Osteocyte (in vitro differentiated cells): ENCODE results near the gene RPSA. TPM values are rescaled to one million over a fixed set of nuclear protein-coding genes. Genes with fewer than 3 reads are reported as not detected.

Experiments
- DNase-seq: peaks from one replicate; pipeline ENCODE4 v3.0.0; 2021; ENCODE audit warnings: mixed read lengths; ENCODE audit not compliant: unreplicated experiment; ENCODE audit errors: extremely low spot score
- H3K27ac Mint-ChIP-seq: one replicate; pipeline ENCODE4 v1.8.0; 2021; ENCODE audit warnings: mild to moderate bottlenecking, mixed read lengths; ENCODE audit not compliant: unreplicated experiment
- H3K27me3 Mint-ChIP-seq: one replicate; pipeline ENCODE4 v1.8.0; 2021; ENCODE audit warnings: mixed read lengths; ENCODE audit not compliant: unreplicated experiment
- H3K36me3 Mint-ChIP-seq: one replicate; pipeline ENCODE4 v1.8.0; 2021; ENCODE audit warnings: mixed read lengths; ENCODE audit not compliant: unreplicated experiment
- H3K4me1 Mint-ChIP-seq: one replicate; pipeline ENCODE4 v1.8.0; 2021; ENCODE audit warnings: mixed read lengths; ENCODE audit not compliant: unreplicated experiment
- H3K4me3 Mint-ChIP-seq: one replicate; pipeline ENCODE4 v1.8.0; 2021; ENCODE audit warnings: mild to moderate bottlenecking, moderate library complexity, mixed read lengths; ENCODE audit not compliant: unreplicated experiment
- H3K9me3 Mint-ChIP-seq: one replicate; pipeline ENCODE4 v1.8.0; 2021; ENCODE audit warnings: mixed read lengths; ENCODE audit not compliant: unreplicated experiment
- CTCF ChIP-seq: fragments of 200-600 bp; sonication (generic); IDR thresholded peaks from 2 replicates; pipeline ENCODE4 v1.5.0; 2021; ENCODE audit warnings: antibody characterized with exemption, mild to moderate bottlenecking, moderate library complexity
- total RNA-seq: library from RNA; stranded (reverse); gene quantifications from 2 replicates; pipeline ENCODE4 v1.2.1, GENCODE V29; 2021

Gene RPSA
- total RNA-seq, 1 donor from 2014 or later, result 991 TPM

- Mint-ChIP-seq H3K4me3 (no peak overlapping the region), H3K36me3 (peaks cover 12% of the 10 kb centered on the region), H3K4me1 (peaks cover 15% of the 10 kb centered on the region), H3K27me3 (no peaks in the 10 kb centered on the region), H3K27ac (no peak overlapping the region), H3K9me3 (no peaks in the 10 kb centered on the region)
- TF ChIP-seq CTCF, result no peak
- no peak for DNase-seq
These were observed 17.7 kb upstream of the RPSA start for GRCh38 chr3:39388741-39389248.

GRCh38 chr3:39390181-39390580 is 16.3 kb upstream of the RPSA start:
- Mint-ChIP-seq H3K4me3 (no peak overlapping the region), H3K27ac (no peak overlapping the region), H3K36me3 (peaks cover 25% of the 10 kb centered on the region)

GRCh38 chr3:39396690-39397089 is 9.8 kb upstream of the RPSA start:
- peaks cover 44% of the 10 kb centered on the region for H3K36me3 Mint-ChIP-seq
- no peak overlapping the region for H3K4me3 Mint-ChIP-seq
- TF ChIP-seq CTCF, result no peak
- H3K27me3 Mint-ChIP-seq, result no peaks in the 10 kb centered on the region
- no peaks in the 10 kb centered on the region for H3K4me1 Mint-ChIP-seq
- no peak overlapping the region for H3K27ac Mint-ChIP-seq
- H3K9me3 Mint-ChIP-seq, result no peaks in the 10 kb centered on the region
- no peak for DNase-seq

More at GRCh38 chr3:39390181-39390580, 16.3 kb upstream of the RPSA start:
- H3K9me3 Mint-ChIP-seq, result no peaks in the 10 kb centered on the region
- H3K4me1 Mint-ChIP-seq, result peaks cover 5% of the 10 kb centered on the region
- DNase-seq, result no peak
- H3K27me3 Mint-ChIP-seq, result no peaks in the 10 kb centered on the region
- TF ChIP-seq CTCF, result no peak

GRCh38 chr3:39398700-39399099 is 7.8 kb upstream of the RPSA start:
- Mint-ChIP-seq H3K4me3 (no peak overlapping the region), H3K27me3 (no peaks in the 10 kb centered on the region), H3K27ac (no peak overlapping the region), H3K36me3 (peaks cover 38% of the 10 kb centered on the region), H3K9me3 (no peaks in the 10 kb centered on the region), H3K4me1 (no peaks in the 10 kb centered on the region)
- no peak for TF ChIP-seq CTCF
- DNase-seq, result no peak

- DNase-seq, result no peak
- Mint-ChIP-seq H3K4me1 (peaks cover 7% of the 10 kb centered on the region), H3K27ac (no peak overlapping the region), H3K9me3 (no peaks in the 10 kb centered on the region), H3K4me3 (no peak overlapping the region), H3K27me3 (no peaks in the 10 kb centered on the region), H3K36me3 (peaks cover 17% of the 10 kb centered on the region)
- no peak for TF ChIP-seq CTCF
These were observed 4.5 kb upstream of the RPSA start for GRCh38 chr3:39401983-39402382.
